Inflammatory macrophage treated with lipopolysaccharide for 1 hour (primary cell): ENCODE measurements around the gene KRT2.
"Not testable (repeated sequence)": the region's sequence is repeated elsewhere in the genome, so short reads cannot be mapped to it uniquely, and the experiment has no call there.

ENCODE experiments used
- DNase-seq, 2 donors: peaks; one replicate each; pipeline ENCODE4 v3.0.0-alpha.2; 2020 to 2022

The KRT2 gene

GRCh38 chr12:52684431-52684830 is 32.4 kb upstream of the KRT2 start:
- DNase-seq: no peak

GRCh38 chr12:52683575-52684300 is 31.7 kb upstream of the KRT2 start:
- DNase-seq: no peak

GRCh38 chr12:52682938-52683574 is 31.0 kb upstream of the KRT2 start:
- no peak for DNase-seq

GRCh38 chr12:52682381-52682660 is 30.3 kb upstream of the KRT2 start:
- DNase-seq: no peak

GRCh38 chr12:52681526-52682380 is 29.7 kb upstream of the KRT2 start:
- DNase-seq: no peak

GRCh38 chr12:52680363-52680762 is 28.4 kb upstream of the KRT2 start, which contains the start of gene KRT1:
Gene KRT1, minus strand, starts transcription at chr12:52680407. Its CDS starts 59 bp downstream, at chr12:52680348.
- DNase-seq: no peak

GRCh38 chr12:52679875-52680274 is 27.9 kb upstream of the KRT2 start:
- DNase-seq: no peak

- no peak for DNase-seq
Measured at GRCh38 chr12:52677671-52678070, 25.7 kb upstream of the KRT2 start.

- DNase-seq: no peak
Measured at GRCh38 chr12:52677126-52677525, 25.1 kb upstream of the KRT2 start.

- no peak for DNase-seq
Measured at GRCh38 chr12:52676163-52676562, 24.2 kb upstream of the KRT2 start.

GRCh38 chr12:52675301-52675701 is 23.3 kb upstream of the KRT2 start:
- no peak for DNase-seq

- DNase-seq: no peak
Measured at GRCh38 chr12:52674433-52674775, 22.4 kb upstream of the KRT2 start.

GRCh38 chr12:52673713-52674432 is 21.9 kb upstream of the KRT2 start:
- DNase-seq: peak; percentile 33 to 48

GRCh38 chr12:52673217-52673616 is 21.2 kb upstream of the KRT2 start:
- DNase-seq: no peak

- no peak for DNase-seq
Measured at GRCh38 chr12:52672321-52672933, 20.4 kb upstream of the KRT2 start.

GRCh38 chr12:52670961-52671360 is 18.9 kb upstream of the KRT2 start:
- DNase-seq: no peak

GRCh38 chr12:52670506-52670905 is 18.5 kb upstream of the KRT2 start:
- no peak for DNase-seq

- DNase-seq: not testable (repeated sequence)
Measured at GRCh38 chr12:52669941-52670340, 17.9 kb upstream of the KRT2 start.

- DNase-seq: no peak
Measured at GRCh38 chr12:52669426-52669825, 17.4 kb upstream of the KRT2 start.

- no peak for DNase-seq
Measured at GRCh38 chr12:52667931-52668330, 15.9 kb upstream of the KRT2 start.

- no peak for DNase-seq
Measured at GRCh38 chr12:52667509-52667908, 15.5 kb upstream of the KRT2 start.

GRCh38 chr12:52666471-52666870 is 14.5 kb upstream of the KRT2 start:
- no peak for DNase-seq

GRCh38 chr12:52663420-52663819 is 11.4 kb upstream of the KRT2 start:
- no peak for DNase-seq
